Hematopoietic multipotent progenitor cell treated with erythropoietin and hydrocortisone succinate and interleukin-3 and kit ligand, for 6 days (in vitro differentiated cells): ENCODE data around the gene PPP4R1.

ENCODE experiments used
- DNase-seq: peaks from one replicate; pipeline ENCODE4 v3.0.0-alpha.2; 2015

The PPP4R1 gene

DNA sequence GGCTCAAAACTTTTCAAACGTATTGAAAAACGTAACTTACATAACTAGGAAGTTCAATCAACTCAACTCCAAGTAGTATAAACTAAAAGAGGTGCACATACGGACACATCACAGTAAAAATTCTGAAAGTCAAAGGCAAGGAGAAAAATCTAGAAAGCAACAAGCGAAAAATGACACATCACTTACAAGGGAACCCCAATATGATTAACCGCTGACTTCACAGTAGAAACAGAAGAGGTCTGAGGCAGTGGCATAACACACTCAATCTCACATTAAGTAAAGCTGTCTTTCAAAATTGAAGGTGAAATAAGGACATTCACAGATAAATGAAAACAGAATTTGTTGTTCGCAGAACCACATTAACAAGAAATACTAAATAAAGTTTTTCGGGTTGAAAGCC, 32.7 kb downstream of the PPP4R1 start:
- DNase-seq, result no peak

DNA sequence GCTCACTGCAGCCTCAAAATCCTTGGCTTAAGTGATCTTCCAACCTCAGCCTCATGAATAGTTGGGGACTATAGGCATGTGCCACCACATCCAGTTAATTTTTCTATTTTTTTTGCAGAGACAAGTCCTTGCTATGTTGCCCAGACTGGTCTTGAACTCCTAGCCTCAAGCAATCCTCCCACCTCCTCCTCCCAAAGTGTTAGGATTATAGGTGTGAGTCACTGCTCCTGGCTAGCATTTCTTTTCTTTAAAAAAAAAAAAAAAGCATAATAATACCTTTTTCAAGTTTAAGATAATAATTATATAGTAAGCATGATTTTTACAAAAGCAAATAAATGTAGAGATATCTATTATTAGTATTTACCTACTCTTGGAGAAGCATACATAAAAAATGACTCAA, 36.1 kb downstream of the PPP4R1 start:
- no peak for DNase-seq

GRCh38 chr18:9577361-9577760, 37.0 kb downstream of the PPP4R1 start:
- no peak for DNase-seq

DNA sequence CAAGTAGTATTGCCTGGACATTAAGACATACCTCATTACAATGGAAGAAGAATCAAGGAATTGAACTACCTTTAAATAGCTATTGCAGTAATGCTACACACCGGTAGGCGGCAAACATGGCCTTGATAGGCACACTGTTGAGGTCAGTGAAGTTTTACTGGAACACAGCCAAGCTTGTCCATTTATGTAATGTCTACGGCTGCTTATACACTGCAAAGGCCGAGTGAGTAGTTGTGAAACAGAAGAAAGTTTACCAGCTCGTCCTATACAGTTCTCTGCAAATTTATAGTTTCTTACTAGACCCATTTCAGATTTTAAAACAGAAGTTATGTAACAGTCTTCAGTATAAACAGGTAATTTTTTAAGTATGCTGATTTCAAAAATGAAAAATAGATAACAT, 38.8 kb downstream of the PPP4R1 start:
- peak; percentile 96 for DNase-seq

DNA sequence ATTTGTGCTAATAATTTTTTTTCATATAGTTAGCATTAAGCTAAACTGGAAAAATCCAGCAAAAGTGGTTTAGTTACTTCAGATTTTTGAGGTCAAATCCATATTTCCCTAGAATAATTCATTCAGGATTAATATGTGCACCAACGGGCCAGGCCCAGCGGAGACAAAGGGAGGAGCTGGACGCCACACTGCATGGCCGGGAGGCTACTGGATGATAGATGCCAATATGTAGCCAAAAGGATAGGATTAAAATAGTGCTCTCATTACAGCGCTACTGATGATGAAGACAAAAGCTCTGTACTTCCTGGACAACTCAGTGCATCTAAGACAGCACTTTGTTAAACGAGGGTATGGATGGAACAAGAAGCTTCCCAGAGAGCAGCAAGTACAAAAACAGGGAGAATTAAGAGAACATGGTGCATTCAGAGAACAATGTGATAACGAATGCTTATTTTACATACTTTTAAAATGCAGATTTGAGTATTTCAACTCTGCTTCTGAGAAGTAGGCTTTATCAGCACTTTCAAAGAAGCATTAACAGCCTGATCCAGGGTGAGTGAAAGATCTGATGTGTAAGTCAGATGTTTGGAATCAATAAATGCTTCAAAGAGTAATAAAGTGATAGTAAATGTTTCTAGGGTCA, 39.8 kb downstream of the PPP4R1 start:
- DNase-seq, result no peak

GRCh38 chr18:9571546-9571945, 42.8 kb downstream of the PPP4R1 start:
- no peak for DNase-seq

GRCh38 chr18:9570255-9570654, 44.1 kb downstream of the PPP4R1 start:
- no peak for DNase-seq

- DNase-seq, result no peak
Measured at GRCh38 chr18:9569178-9569577, 45.2 kb downstream of the PPP4R1 start.

DNA sequence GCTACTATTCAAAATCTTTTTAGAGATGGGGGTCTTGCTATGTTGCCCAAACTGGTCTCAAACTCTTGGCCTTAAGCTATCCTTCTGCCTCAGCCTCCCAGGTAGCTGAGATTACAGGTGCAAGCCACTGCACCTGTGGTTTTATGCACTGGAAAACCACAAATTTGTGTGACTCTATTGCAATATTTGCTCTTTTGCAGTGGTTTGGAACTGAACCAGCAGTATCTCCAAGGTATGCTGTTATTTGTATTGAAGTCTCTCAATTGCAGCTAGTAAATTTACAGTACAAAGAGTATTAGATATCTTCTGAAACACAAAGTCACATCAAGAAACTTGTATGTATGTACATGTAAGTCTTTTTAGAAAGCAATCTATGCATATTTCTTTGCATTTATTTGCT, 46.2 kb downstream of the PPP4R1 start:
- DNase-seq, result no peak

GRCh38 chr18:9565407-9565806, 49.0 kb downstream of the PPP4R1 start:
- no peak for DNase-seq

DNA sequence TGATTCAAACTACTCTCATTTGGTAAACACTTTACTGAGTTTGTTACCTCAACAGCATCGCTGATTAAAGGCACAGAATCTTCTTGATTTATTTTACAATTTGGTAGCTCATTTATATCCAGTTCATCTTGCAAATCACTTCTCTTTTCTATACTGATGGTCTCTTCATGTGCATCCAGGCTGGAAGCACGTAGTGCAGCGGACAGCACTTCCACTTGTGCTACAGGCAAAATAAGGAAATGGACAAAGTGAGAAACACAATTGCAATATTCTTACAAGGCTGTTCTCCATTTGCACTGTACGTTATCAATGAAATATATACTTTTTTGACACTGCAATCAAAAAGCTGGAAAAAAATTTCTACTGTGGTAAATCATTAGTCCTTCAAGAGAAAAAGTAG, 51.0 kb downstream of the PPP4R1 start:
- DNase-seq, result no peak

DNA sequence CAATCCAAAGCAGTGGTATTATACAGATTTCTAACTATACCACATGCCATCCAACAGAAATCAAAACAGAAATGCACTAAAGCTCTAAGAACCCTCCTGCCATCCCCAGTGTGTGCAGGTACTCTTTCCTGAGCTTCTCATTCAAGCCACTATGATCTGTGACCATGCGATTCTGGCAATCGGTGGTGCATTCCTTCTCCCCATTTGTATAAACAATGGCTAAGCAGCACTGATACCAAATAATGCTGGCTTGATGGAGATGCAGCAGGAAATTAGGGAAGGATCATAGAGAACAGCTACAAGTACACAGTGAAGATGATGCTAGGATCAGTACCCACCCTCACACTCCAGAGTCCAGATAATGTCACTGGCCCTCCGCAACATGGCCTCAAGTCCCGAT, 51.8 kb downstream of the PPP4R1 start:
- no peak for DNase-seq

- peak; percentile 15 for DNase-seq
Measured at GRCh38 chr18:9561759-9562158, 52.6 kb downstream of the PPP4R1 start.

DNA sequence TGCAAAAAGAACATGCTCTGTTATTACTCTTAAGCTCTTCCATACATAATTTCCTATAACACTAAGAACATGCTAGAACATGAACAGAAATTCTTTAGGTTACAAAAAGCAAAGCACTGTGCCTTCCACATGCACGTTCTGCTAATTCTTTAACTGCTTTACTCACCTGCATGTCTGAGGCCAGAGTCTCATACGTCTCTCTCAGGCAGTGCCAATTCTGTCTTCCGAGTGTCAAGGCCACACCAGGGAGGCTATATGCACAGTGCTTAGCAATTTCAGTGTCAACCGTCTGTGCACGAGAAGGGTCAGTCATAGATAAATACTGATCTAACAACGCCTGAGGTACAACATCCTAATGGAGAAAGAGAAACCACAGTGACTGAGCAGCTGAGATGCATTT, 55.1 kb downstream of the PPP4R1 start:
- DNase-seq, result no peak

GRCh38 chr18:9558387-9559064, 55.8 kb downstream of the PPP4R1 start:
- no peak for DNase-seq

- DNase-seq, result no peak
Measured at GRCh38 chr18:9557250-9557943, 57.0 kb downstream of the PPP4R1 start.

- DNase-seq, result no peak
Measured at GRCh38 chr18:9552616-9553015, 61.7 kb downstream of the PPP4R1 start.

DNA sequence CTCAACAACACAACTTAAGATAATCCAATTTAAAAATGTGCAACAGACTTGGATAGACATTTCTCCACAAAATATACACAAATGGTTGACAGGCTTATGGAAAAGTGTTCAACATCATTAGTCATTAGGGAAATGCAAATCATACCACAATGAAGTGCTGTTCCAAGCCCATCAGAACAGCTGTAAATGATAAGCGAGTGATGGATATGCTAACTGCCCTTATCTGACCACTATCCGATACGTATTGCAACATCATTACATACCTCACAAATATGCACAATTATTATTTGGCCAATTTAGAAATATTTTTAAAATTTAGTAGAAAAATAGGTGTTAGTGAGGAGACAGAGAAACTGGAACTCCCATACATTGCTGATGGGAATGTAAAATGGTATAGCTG, 62.2 kb downstream of the PPP4R1 start:
- DNase-seq, result no peak

- DNase-seq, result no peak
Measured at GRCh38 chr18:9550429-9550828, 63.9 kb downstream of the PPP4R1 start.

DNA sequence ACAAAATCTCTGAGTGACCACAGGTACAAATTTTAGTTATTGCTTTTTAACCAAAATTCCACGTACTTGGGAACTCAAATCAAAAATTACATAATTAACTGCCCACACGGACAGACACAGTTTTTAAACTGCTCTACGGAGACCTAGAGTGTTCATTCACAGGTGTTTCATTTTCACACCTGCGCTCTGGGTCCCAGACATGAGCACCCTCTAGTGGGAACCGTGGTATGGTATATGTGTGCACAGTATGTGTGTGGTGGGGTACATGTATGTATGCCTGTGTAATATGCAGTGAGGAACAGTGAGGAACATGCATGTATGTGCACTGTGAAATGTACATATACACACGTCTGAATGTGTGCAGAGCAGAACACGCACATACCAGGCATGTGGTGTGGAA, 65.0 kb downstream of the PPP4R1 start:
- no peak for DNase-seq

DNA sequence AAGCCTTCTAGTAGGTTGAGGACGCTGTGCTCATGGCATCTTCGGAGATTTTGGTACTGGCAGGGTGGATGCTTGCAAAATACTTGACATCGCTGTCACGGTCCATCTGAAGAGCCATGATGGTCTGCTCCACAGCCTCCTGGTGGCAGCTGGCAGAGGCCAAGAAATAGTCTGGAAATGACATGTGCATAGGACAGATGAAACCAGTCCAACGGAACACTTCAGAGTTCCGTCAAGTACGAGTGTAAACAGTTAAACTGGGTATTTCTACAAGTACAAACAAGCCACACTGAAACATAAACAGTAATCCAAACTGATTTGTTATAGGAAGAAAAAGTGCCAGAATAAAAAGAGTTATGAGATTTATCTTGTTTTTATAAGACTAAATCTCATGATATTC, 66.6 kb downstream of the PPP4R1 start:
- DNase-seq, result no peak

- DNase-seq, result no peak
Measured at GRCh38 chr18:9546468-9546867, 67.9 kb downstream of the PPP4R1 start.

DNA sequence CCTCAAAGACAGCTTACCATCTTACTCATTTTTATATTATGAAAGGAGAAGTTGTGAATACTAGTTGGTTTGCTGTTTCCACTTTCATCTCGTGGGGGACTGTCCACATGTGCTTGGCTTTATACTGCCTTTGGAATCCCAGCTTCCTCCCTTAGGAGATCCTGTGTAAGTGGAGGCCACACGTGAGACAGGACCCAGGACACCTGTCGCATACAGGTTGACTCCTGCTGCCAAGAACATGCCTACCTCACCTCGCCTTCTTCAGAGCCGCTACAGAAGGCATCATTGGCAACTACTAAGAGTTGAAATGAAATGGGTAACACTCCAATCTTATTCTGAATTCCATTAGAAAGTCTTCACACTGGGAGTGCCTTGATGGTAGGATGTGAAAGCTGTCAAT, 69.3 kb downstream of the PPP4R1 start:
- DNase-seq, result no peak

DNA sequence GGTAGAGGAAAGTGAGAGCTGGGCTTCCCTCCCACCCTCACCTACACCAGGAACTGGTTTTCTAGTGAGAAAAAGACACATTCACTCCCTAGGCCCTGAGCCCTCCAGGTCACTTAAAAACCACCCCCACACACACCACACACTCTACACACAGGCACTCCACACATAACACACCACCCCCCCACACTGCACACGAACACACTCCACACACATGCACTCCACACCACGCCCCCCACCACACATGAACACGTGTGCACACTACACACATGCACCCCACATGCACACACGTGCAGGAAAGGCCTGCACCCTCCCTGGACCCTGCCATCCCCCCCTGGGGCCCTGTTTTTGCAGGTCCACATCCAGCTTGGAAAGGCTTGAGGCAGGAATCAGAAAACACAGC, 71.4 kb downstream of the PPP4R1 start:
- no peak for DNase-seq

DNA sequence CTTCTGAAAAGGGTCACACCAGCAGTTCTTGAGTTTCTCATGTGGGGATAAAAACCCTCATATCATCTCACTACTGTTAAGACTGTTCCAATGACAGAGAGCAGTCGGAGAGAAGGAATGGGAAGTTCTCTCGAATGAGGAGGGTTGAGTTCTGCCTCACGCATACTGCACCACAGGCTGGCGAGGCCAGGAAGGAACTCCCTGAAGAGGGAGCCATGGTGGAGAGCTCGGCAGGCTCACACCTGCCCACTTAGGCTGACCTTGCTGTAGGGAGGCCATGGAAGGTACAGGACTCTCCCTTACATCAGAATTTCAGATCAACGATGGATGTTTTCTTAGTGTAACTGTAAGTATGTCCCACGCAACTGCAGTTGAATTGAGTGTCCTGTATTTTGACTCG, 74.4 kb downstream of the PPP4R1 start:
- no peak for DNase-seq
